GM18511 (cell line): ENCODE measurements around the gene GRIN2B.
A peak's percentile ranks its signal among the peaks of the same experiment; 100 is the strongest.

Experiments used
- ATAC-seq: cut with Tn5 transposase; IDR thresholded peaks from one replicate; pipeline ENCODE4 v1.9.1; 2021; ENCODE audit warnings: mild to moderate bottlenecking, moderate library complexity; ENCODE audit not compliant: unreplicated experiment

GRIN2B gene

GRCh38 chr12:13959131-13959723, 22.2 kb downstream of the GRIN2B start:
- ATAC-seq, result no peak

- no peak for ATAC-seq
These were observed 23.8 kb downstream of the GRIN2B start for GRCh38 chr12:13957576-13957975.

GRCh38 chr12:13956060-13956590, 25.3 kb downstream of the GRIN2B start:
- no peak for ATAC-seq

- no peak for ATAC-seq
These were observed 29.3 kb downstream of the GRIN2B start for GRCh38 chr12:13952096-13952495.

GRCh38 chr12:13950502-13950901, 30.9 kb downstream of the GRIN2B start:
- ATAC-seq, result no peak

- ATAC-seq, result no peak
These were observed 32.8 kb downstream of the GRIN2B start for GRCh38 chr12:13948621-13949020.

- ATAC-seq, result no peak
These were observed 34.0 kb downstream of the GRIN2B start for GRCh38 chr12:13947276-13947946.

GRCh38 chr12:13945641-13946040, 35.8 kb downstream of the GRIN2B start:
- ATAC-seq, result no peak

- no peak for ATAC-seq
These were observed 36.2 kb downstream of the GRIN2B start for GRCh38 chr12:13945236-13945635.

- ATAC-seq, result no peak
These were observed 38.6 kb downstream of the GRIN2B start for GRCh38 chr12:13942826-13943225.

GRCh38 chr12:13941258-13942249, 39.8 kb downstream of the GRIN2B start:
- ATAC-seq, result peak; percentile 96

GRCh38 chr12:13940335-13940865, 41.0 kb downstream of the GRIN2B start:
- no peak for ATAC-seq

GRCh38 chr12:13937735-13938134, 43.7 kb downstream of the GRIN2B start:
- ATAC-seq, result no peak

- no peak for ATAC-seq
These were observed 46.2 kb downstream of the GRIN2B start for GRCh38 chr12:13935169-13935568.
